Astrocyte of the cerebellum (primary cell): Measurements from ENCODE around the gene GDF15.
"Not testable (repeated sequence)": the region's sequence is repeated elsewhere in the genome, so short reads cannot be mapped to it uniquely, and the experiment has no call there.

Source experiments
- DNase-seq: peaks from one replicate; pipeline ENCODE4 v3.0.0-alpha.2; 2011; ENCODE audit warnings: low read depth
- H3K4me3 ChIP-seq: 2 replicates; pipeline ENCODE4 v1.5.1; 2011; ENCODE audit warnings: mild to moderate bottlenecking, low read depth, low read length, moderate library complexity
- in situ Hi-C: cut with HindIII; loops from 2 replicates; pipeline ENCODE4 v1.10.0; 2017; ENCODE audit warnings: low sequenced_read_pairs
- TF ChIP-seq, protein P1 (sequence below): IDR thresholded peaks from 2 replicates; pipeline ENCODE4 v1.5.1; 2012; ENCODE audit warnings: low read length, low read depth, moderate library complexity, mild to moderate bottlenecking; ENCODE audit errors: missing control alignments

GDF15 gene

GRCh38 chr19:18351544-18351943, 34.4 kb upstream of the GDF15 start:
- DNase-seq, result no peak
- in situ Hi-C loops, result no loop called here
- TF ChIP-seq, protein P1, sequence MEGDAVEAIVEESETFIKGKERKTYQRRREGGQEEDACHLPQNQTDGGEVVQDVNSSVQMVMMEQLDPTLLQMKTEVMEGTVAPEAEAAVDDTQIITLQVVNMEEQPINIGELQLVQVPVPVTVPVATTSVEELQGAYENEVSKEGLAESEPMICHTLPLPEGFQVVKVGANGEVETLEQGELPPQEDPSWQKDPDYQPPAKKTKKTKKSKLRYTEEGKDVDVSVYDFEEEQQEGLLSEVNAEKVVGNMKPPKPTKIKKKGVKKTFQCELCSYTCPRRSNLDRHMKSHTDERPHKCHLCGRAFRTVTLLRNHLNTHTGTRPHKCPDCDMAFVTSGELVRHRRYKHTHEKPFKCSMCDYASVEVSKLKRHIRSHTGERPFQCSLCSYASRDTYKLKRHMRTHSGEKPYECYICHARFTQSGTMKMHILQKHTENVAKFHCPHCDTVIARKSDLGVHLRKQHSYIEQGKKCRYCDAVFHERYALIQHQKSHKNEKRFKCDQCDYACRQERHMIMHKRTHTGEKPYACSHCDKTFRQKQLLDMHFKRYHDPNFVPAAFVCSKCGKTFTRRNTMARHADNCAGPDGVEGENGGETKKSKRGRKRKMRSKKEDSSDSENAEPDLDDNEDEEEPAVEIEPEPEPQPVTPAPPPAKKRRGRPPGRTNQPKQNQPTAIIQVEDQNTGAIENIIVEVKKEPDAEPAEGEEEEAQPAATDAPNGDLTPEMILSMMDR, result no peak
- no peak overlapping the region for H3K4me3 ChIP-seq

- in situ Hi-C loops, result no loop called here
- TF ChIP-seq, protein P1, result no peak
- no peak overlapping the region for H3K4me3 ChIP-seq
- DNase-seq, result no peak
Measured at GRCh38 chr19:18353378-18354005, 32.5 kb upstream of the GDF15 start.

- H3K4me3 ChIP-seq, DNase-seq, in situ Hi-C loops: not testable (repeated sequence)
Measured at GRCh38 chr19:18354743-18355142, 31.2 kb upstream of the GDF15 start.

DNA sequence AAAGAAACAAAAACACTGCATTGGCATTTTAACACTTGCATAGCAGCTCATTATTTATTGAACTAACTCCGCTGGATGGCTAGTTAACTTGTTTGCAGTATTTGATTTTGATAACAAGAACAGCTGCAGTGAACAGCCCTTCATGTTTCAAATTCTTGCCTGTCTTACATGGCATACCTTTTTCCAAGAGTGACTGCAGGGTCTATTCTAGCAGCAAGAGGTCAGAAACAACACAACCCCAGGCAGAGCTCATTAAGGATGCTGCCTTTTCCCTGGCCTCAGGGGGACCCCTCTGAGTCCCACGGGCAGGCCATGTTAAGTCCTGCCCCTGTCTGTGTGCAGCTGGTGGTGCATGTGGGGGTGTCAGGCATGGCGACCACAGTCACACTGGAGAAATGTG, 28.9 kb upstream of the GDF15 start:
- in situ Hi-C loops, result no loop called here
- no peak overlapping the region for H3K4me3 ChIP-seq
- DNase-seq, result no peak
- TF ChIP-seq, protein P1, result no peak

DNA sequence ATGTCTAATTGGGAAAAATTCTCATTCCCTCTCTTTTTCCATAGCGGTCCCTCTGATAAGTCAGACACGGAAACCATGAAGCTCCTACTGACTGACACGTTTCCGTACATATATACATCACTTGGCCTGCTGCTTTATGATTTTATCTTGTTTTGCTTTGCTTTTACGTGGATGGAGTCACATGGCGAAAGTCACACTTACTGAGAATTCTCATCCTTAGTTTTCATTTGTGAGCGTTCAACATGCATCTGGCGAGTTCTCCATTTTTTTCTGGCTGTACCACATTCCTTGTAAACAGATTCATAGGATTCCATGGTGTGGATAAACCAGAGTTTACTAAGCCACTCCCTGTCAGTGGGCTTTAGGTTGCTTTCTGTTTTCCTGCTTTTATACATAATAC, 24.3 kb upstream of the GDF15 start:
- in situ Hi-C loops, result no loop called here
- DNase-seq, result no peak
- no peak overlapping the region for H3K4me3 ChIP-seq
- TF ChIP-seq, protein P1, result no peak

DNA sequence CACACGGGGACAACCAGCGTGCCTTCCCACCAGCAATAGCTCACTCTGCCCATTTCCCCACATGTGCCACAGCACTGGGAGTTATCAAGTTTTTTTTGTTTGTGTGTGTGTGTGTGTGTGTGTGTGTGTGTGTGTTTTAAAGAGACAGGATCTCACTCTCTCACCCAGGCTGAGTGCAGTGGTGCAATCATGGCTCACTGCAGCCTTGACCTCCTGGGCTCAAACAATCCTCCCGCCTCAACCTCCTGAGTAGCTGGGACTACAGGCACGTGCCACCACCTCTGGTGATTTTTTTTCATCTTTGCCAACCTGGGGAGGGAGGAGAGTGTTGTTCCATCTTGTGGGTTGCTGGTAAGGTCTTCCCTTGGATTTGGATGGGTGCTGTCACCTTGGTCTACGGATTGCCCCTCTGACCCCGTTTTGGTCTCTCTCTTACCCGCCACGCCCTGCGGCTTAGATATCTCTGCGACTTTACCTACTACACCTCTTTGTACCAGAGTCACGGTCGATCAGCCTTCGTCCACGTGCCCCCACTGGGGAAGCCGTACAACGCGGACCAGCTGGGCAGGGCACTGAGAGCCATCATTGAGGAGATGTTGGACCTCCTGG, 22.9 kb upstream of the GDF15 start:
- TF ChIP-seq, protein P1, result no peak
- no peak overlapping the region for H3K4me3 ChIP-seq
- in situ Hi-C loops, result no loop called here
- DNase-seq, result no peak

GRCh38 chr19:18363787-18364186, 22.2 kb upstream of the GDF15 start:
- TF ChIP-seq, protein P1, result no peak
- no peak for DNase-seq
- H3K4me3 ChIP-seq, result no peak overlapping the region
- in situ Hi-C loops, result no loop called here

DNA sequence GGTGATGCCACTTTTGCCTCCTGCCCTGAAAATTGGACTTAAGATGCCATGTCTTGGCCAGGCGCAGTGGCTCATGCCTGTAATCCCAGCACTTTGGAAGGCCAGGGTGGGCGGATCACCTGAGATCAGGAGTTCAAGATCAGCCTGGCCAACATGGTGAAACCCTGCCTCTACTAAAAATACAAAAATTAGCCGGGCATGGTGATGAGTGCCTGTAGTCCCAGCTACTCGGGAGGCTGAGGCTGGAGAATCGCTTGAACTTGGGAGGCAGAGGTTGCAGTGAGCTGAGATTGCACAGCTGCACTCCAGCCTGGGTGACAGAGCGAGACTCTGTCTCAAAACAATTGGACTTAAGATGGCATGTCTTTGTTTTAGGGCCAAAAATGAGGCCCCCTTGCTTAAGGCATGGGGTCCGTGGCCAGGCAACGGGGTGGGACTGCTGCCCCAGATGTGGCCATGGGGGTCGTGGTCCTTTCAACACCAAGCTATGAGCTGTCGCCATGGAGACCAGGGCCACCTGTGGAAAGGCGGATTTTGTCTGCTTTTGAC, 21.6 kb upstream of the GDF15 start:
- DNase-seq, in situ Hi-C loops, H3K4me3 ChIP-seq: not testable (repeated sequence)
